Measurements from ENCODE around the gene REPIN1. TPM values are rescaled to one million over a fixed set of nuclear protein-coding genes. Genes with fewer than 3 reads are reported as not detected.

REPIN1 gene
- total and polyA plus RNA-seq, 9 of the 15 experiments (the other 6 are each of a cell fraction or from before 2014, with no cell fraction given), result 8.1 to 283 (median 94.3) TPM

- TF ChIP-seq TEAD1 (CRISPR knock-in tag; IDR thresholded peaks at IDR 0.05) (peak in 1 of 2 experiments; percentile 89; a peak in 3 of 4 replicates), BDP1 (IDR thresholded peaks at IDR 0.05; ENCODE audit: insufficient read depth, insufficient read length) (no peak), SRSF7 (optimal IDR thresholded peaks at IDR 0.05; ENCODE audit: low read depth, low read length) (no peak), ZNF174 (CRISPR knock-in tag; IDR thresholded peaks at IDR 0.05) (no peak), ZSCAN32 (CRISPR knock-in tag; IDR thresholded peaks at IDR 0.05) (peak; percentile 3; the same call in 1 of the 2 replicates), HDAC6 (IDR thresholded peaks at IDR 0.05; ENCODE audit: low read depth, low read length) (no peak), HNRNPH1 (optimal IDR thresholded peaks at IDR 0.05; ENCODE audit: low read depth, low read length) (no peak), MECOM (CRISPR knock-in tag; IDR thresholded peaks at IDR 0.05) (peak; percentile 71; the same call in 1 of the 2 replicates), ZBTB26 (CRISPR knock-in tag; IDR thresholded peaks at IDR 0.05) (no peak), E2F1 (CRISPR knock-in tag; IDR thresholded peaks at IDR 0.05) (peak; percentile 72; the same call in 1 of the 2 replicates), CBFA2T3 (IDR thresholded peaks at IDR 0.05) (0 out of 2 replicates have a peak, but pooled peaks have one; percentile 46), PRDM10 (IDR thresholded peaks at IDR 0.05; ENCODE audit: partially characterized antibody) (no peak), STAT5A (IDR thresholded peaks at IDR 0.05; ENCODE audit: borderline replicate concordance, low read length) (no peak), YBX1 (IDR thresholded peaks at IDR 0.05) (no peak), HMGXB4 (CRISPR knock-in tag; IDR thresholded peaks at IDR 0.05) (peak; percentile 71), DLX4 (CRISPR knock-in tag; IDR thresholded peaks at IDR 0.05) (no peak), HMG20B (CRISPR knock-in tag; IDR thresholded peaks at IDR 0.05) (no peak), CBX5 (IDR thresholded peaks at IDR 0.05; ENCODE audit: borderline replicate concordance, low read depth) (no peak), ZNF76 (CRISPR knock-in tag; IDR thresholded peaks at IDR 0.05; ENCODE audit: borderline replicate concordance) (peak; percentile 90; the same call in 1 of the 2 replicates)
Measured at GRCh38 chr7:150368096-150368883, at the start of gene REPIN1 (continued).

All from K562 (cell line).